NCI-H345 (cell line): Measurements from ENCODE around the gene RALGDS.

Experiments used
- DNase-seq: peaks from one replicate; lab custom pipeline; 2025; lab: John Stamatoyannopoulos, UW

The RALGDS gene

DNA sequence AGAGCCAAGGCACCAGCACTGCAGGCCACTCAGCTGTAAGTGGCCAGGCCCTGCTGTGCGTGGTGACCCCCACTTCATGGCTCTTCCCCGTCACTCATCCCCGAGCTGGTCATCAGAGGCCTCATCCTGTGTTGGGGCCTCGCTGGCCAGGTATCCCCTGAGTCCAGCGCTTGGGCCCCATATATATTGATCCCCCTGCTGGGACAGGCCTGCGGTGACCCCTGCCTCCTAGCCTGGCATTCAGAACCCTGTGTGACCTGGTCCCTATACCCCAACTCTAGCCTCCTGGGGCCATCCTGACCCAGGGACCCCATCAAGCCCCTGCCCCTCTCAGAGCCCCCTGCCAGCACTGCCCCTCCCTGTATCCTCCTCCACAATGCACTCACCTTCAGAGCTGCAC lies 30.0 kb upstream of the RALGDS start:
- DNase-seq: no peak

GRCh38 chr9:133149130-133150015 lies 28.3 kb upstream of the RALGDS start:
- peak; percentile 92 for DNase-seq

GRCh38 chr9:133148199-133149129 lies 27.4 kb upstream of the RALGDS start:
- peak; percentile 47 for DNase-seq

- peak; percentile 75 for DNase-seq
Measured at GRCh38 chr9:133147412-133148198, 26.6 kb upstream of the RALGDS start.

DNA sequence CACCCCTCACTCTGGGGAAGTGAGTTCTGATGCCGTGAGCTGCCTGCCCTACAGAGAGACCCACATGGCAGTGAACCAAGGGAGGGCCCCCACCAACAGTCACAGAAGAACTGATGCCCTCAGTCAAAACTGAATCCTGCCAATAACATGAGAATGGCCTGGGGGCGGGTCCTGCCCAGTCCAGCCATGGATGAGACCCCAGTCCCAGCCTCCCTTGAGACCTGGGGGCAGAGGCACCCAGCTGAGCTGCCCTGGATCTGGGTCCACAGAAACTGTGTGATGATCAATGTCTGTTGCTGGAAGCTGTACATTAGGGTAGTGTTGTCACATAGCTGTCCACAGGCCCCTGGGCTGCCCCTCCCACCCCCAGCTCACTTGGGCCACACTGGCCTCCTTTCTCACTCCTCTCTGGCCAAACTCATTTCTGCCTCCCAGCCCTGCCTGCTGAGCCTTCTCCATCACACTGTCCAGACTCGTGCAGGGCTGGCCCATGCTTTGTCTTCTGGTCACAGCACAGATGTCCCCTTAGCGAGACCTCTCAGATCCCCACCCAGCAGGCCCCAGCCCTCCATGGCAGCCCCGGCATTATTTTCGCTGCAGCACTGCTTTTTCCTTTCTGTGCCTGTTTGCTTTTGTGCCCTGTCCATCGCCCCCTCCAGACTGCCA lies 25.8 kb upstream of the RALGDS start:
- DNase-seq: no peak

- no peak for DNase-seq
Measured at GRCh38 chr9:133144904-133145851, 24.1 kb upstream of the RALGDS start.

GRCh38 chr9:133144142-133144903 lies 23.3 kb upstream of the RALGDS start:
- peak; percentile 66 for DNase-seq

- no peak for DNase-seq
Measured at GRCh38 chr9:133143639-133144141, 22.6 kb upstream of the RALGDS start.

- no peak for DNase-seq
Measured at GRCh38 chr9:133142684-133143622, 21.9 kb upstream of the RALGDS start.

DNA sequence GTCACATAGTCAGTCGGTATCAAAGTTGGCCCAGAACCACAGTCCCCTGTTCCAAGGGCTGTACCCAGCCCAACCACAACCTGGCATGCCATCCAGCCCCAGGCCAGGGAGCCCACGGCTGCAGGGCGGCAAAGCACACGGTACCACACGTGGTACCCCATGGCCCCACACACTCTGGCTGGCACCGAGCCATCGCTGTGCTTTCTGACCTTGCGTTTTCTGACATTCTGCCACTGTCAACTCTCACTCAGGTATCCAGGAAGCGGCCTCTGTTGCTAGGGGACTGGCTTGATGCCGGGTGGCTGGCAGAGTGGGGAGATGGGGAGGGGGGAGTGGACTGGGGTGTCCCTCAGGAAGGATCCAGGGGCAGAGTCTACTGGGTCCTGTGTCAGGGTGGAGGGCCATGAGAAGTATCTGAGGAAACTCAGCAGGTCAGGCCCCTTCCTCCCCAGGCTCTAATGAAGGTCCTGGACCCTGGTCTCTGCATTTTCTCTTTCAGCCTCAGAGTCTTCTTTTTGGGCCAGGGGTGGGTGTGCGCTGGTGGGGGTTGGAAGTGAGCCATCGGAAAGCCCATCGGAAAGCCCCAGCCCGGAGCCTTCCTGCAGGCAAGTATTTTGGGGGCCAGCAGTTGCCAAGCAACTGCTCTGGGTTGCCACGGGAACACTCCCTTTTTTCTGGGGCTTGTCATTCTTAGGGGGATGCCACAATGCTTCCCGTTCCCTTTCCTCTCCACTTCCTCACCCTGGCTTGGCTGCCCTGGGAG lies 21.0 kb upstream of the RALGDS start:
- no peak for DNase-seq

- no peak for DNase-seq
Measured at GRCh38 chr9:133140606-133141005, 19.6 kb upstream of the RALGDS start.

DNA sequence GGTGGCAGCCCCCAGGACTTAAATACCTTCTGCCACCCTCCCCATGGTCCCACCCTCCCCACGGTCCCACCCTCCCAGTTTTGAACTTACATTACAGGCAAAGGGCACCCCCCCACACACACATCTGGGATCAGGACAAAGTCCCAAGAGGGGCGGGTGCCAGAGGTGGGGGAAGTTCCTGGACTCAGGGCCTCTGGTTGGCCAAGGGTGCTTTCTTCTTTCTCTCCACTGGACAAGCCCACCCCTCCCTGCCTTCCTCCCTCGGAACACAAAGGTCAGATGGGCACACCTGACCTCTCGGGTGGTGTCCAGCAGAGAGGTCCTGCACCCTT lies 19.1 kb upstream of the RALGDS start:
- no peak for DNase-seq

GRCh38 chr9:133139246-133140173 lies 18.5 kb upstream of the RALGDS start:
- DNase-seq: no peak

DNA sequence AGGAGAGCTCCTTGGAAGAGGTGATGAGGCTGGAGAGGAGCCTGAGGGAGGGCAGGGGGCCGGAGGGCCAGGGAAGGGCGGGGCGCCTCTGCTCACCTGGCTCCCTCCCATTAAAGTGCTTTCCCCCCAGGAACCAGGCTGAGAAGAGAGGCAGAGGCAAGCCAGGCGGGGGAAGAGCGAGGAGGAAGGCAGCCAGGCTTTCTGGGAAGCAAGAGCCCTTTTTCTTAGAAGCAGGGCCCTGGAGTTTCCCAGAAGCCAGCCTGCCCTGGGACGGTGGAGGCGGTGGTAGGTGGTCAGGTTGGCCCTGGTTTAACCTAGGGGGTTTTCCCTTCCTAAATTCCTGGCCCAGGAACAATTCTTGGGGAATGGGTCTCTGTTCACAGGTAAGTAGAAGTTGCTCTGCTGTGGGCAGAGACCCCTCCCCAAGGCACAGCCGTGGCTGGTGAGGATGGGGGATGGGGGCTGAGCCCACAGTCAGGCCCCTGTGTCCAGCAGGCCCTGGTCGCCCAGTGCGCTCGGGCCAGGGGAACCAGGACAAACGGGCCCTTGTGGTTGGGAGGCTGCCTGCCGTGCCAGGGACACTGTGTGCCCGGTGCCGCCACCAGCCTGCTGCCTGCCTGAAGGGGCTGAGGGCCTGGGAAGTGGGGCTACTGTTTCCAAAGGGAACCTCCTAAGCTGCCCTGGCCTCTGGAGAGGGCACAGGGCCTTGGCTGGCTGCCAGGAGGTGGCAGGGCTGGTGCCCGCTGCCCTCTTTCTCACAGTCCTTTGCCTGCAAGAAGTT lies 16.6 kb upstream of the RALGDS start:
- no peak for DNase-seq

DNA sequence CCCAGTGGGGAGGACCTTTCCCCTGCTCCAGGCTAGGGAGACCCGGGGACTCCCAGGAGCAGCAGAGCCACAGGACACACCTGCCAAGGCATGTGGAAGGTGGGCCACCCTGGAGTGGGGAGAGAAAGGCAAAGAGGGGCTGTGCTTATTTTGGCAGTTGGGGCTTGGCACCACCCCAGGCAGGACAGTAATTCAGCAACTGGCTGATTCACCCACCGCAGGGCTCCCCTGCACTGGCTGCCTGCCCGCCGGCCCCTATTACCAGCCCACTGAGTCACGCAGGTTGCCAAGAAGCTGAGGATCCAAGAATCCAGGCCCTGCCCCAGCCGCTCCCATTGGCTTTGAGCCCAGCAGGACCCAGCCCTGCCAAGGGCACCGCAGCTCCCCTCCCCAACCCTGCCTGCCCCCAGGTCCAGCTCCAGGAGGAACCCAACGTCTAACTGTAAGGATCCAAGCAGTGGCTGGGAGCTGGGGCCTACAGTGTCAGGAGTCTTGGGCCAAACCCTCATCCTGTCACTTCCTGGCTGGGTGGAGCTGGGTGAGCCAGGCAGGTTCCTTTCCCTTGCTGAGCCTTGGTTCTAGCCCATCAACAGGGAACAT lies 14.2 kb upstream of the RALGDS start:
- DNase-seq: peak; percentile 13
